Stimulated activated CD8-positive, alpha-beta memory T cell treated with anti-CD3 and anti-CD28 coated beads, Interleukin-4, amount 100 ng/mL, for 1 hour (primary cell): ENCODE measurements around the gene CSRP1.
"Not testable (repeated sequence)": the region's sequence is repeated elsewhere in the genome, so short reads cannot be mapped to it uniquely, and the experiment has no call there.

Experiments used
- DNase-seq, 2 donors: peaks; one replicate each; pipeline ENCODE4 v3.0.0-alpha.2; 2020; ENCODE audit warnings: low read depth in 2 of 2, low spot score in 1 of 2

CSRP1 gene

GRCh38 chr1:201537891-201538611 is 31.1 kb upstream of the CSRP1 start:
- DNase-seq, result no peak

DNA sequence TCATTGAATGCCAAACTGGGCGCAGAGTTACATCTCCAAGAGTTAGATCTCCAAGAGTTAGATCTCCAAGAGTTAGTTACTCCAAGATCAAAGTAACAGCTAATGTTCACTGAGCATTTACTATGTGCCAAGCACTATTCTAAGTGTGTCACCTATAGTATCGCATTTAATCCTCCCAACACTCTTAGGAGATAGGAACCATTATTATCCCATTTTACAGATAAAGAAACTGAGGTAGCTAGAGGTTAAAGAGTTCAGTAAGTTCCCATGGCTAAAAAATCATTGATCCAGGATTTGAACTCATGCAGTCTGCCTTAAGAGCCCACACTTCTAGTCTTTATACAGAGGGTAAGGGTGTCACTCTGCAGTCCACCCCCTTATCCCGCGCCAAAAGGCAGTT is 30.5 kb upstream of the CSRP1 start:
- no peak for DNase-seq

GRCh38 chr1:201537028-201537427 is 30.1 kb upstream of the CSRP1 start:
- no peak for DNase-seq

- DNase-seq, result no peak
These were observed 29.6 kb upstream of the CSRP1 start for GRCh38 chr1:201536558-201536957.

GRCh38 chr1:201535919-201536245 is 29.0 kb upstream of the CSRP1 start:
- no peak for DNase-seq

- no peak for DNase-seq
These were observed 28.4 kb upstream of the CSRP1 start for GRCh38 chr1:201535046-201535918.

DNA sequence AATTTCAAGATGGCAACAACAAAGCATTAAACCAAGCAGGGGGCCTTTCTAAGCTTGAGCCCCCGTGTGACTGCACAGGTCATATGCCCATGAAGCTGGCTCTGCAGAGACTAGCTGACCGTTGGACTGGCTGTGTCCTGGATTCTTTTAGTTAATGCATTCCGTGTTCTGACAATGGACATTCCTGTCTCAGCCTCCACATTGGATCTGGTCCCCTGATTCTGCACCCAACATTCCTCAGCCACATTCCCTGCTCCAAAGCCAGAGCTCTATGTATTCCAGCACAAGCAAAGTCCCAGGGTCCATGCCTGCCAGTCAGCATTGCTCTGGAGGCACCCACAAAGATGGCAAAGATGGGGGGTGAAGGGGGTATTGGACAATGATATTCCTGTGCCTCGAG is 26.9 kb upstream of the CSRP1 start:
- DNase-seq, result no peak

DNA sequence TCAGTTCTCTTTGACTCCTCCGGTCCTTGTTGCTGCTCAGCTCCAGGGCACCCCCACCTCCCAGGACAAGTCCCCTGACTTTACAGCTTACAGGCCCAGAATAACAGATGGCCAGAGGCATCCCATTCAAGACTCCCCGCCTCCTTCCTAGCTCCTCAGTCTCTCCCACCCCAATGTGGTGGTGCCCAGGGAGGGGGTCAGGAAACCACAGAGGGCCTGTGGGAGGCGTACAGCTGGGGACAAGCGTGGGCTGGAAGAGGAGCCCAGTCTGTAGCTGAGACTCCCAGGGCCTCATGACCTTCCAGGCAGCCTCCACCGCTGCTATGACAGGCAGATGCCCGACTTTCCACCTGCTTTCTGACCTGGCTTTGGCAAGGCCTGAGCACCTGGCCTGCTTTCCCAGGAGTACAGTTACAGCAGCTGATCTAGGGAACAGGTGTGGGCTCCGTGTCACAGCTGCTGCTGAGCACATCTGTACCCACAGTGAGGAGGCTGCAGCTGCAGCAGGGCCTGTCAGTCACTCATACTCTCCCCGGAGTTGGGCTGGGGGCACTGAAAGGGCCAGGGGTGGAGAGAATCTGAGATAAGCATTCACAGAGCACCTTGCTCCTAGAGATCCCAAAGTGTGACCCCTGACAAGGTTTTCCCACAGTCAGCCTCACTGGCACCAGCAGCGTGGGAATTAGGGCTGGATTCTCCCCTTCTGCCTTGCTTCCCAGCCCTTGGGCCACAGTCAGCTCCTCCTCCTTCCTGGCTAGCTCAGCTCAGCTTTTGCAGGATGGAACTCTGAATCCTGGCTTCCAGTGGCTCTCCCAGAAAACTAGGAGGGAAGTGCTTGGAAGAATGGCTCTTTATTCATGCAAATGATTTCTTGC is 24.9 kb upstream of the CSRP1 start:
- DNase-seq, result no peak

DNA sequence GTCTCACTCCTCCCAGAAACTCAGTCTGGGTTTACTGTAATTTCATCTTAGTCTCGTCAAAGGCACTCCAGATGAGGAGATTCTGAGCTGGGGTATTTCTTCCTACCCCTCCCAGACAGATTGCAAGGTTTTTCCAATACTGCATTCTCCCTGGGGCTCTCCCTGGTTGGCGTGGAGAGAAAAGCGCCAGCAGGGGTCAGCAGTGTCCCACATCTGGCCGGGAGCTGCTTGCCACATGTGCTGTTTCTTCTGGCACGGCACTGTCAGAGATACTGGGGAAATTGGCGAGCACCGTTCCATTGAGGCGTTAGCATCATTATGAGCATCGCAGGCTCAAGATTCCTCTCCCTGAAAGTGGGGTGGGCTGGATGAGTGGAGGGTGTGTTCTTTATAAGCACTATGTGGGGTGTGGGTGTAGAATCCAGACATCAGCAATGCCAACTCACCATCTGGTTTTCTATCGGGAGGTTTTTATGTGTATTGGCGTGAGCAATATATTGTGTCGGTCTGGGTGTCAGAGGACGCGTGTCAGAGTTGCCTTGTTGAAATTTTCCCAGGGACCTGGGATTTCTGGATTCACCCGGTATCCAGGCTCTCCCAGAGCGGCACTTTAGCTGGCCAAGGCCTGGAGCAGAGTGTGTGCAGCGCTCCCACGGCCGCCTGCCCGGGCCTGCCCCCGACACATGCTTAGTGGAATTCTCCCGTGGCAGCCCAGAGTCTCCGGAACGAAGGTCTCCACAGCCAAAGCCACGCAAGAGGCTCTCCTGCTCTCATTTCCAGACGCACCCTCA is 24.0 kb upstream of the CSRP1 start:
- no peak for DNase-seq

- no peak for DNase-seq
These were observed 21.8 kb upstream of the CSRP1 start for GRCh38 chr1:201528631-201529252.

DNA sequence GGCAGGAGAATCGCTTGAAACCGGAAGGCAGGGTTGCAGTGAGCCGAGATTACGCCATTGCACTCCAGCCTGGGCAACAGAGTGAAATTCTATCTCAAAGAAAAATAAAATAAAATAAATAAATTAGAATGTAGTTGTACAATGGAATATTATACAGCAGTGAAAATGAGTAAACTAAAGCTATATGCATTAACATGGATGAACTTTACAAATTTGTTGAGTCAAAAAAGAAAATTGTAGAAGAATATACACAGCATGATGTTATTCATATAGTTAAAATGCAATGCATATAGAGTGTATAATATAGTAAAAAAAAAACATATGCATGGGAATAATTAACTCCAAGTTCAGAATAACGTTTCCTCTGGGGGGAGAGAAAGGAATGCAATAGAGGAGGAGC is 21.0 kb upstream of the CSRP1 start:
- DNase-seq, result no peak

DNA sequence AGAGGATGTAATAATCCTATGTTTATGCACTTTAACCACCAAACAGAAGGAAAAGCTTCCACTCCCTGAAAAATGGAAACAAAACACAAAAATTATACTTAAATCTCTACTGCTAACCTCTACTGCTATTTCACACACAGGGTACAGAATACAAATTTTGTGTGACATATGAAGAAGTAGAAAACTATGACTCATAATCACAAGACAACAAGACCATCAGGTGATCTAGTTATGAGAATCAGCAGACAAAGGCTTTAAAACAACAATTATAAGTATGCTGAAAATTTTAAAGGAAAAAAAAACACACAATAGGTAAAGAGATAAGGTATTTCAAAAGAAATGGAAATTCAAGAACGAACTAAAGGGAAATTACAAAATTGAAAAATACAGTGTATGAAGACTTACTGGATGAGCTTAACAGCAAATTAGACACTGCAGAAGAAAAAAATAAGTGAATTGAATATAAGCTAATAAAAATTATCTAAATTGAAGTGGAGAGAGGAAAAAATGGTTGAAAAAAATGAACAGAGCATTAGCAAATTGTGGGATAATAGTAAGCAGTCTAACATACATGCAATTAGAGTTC is 18.4 kb upstream of the CSRP1 start:
- no peak for DNase-seq

DNA sequence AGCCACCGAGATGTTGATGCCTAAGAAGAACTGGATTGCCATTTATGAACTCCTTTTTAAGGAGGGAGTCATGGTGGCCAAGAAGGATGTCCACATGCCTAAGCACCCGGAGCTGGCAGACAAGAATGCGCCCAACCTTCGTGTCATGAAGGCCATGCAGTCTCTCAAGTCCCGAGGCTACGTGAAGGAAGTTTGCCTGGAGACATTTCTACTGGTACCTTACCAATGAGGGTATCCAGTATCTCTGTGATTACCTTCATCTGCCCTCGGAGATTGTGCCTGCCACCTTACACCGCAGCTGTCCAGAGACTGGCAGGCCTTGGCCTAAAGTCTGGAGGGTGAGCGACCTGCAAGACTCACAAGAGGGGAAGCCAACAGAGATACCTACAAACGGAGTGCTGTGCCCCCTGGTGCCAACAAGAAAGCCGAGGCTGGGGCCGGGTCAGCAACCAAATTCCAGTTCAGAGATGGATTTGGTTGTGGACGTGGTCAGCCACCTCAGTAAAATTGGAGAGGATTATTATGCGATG is 13.2 kb upstream of the CSRP1 start:
- DNase-seq, result not testable (repeated sequence)

DNA sequence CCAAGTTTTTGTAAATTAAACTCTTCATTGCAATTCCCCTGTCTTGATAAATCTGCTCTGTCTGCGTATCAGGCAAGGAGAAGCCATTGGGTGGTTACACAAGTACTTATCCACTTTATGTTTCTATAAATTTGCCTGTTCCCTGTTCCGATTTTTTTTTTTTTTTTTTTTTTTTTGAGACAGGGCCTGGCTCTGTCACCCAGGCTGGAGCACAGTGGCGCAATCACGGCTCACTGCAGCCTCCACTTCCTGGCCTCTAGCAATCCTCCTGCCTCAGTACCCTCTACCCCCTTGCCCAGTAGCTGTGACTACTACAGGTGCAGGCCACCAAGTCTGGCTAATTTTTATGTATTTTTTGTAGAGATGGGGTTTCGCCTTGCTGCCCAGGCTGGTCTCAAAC is 11.1 kb upstream of the CSRP1 start:
- no peak for DNase-seq

GRCh38 chr1:201517631-201518030 is 10.7 kb upstream of the CSRP1 start:
- no peak for DNase-seq

GRCh38 chr1:201516511-201517127 is 9.7 kb upstream of the CSRP1 start:
- DNase-seq, result no peak

DNA sequence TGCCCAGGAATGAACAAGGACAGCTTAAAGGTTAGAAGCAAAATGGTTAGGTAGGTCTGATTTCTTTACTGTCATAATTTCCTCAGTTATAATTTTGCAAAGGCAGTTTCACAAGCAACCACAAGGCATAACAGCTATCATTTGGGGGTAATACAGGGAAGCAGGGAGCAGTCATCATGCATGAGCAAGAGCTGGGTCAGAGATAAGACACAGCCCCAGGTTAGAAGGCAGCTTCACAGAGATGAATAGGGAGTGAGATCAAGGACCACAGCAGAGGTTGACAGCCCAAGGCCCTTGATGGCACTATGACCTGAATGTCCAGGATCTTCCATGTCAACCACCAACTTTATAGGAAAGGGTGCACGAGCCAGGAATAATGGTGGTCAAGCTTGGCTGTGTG is 9.0 kb upstream of the CSRP1 start:
- no peak for DNase-seq

GRCh38 chr1:201515062-201515750 is 8.3 kb upstream of the CSRP1 start:
- no peak for DNase-seq

- DNase-seq, result no peak
These were observed 7.5 kb upstream of the CSRP1 start for GRCh38 chr1:201514466-201514865.
